ENCODE results near the gene DHCR7. TPM values are rescaled to one million over a fixed set of nuclear protein-coding genes. Genes with fewer than 3 reads are reported as not detected.

DHCR7 gene
- total RNA-seq, 3 donors from 2014 or later = 26.5 to 68.6 (median 62.3) TPM

DNA sequence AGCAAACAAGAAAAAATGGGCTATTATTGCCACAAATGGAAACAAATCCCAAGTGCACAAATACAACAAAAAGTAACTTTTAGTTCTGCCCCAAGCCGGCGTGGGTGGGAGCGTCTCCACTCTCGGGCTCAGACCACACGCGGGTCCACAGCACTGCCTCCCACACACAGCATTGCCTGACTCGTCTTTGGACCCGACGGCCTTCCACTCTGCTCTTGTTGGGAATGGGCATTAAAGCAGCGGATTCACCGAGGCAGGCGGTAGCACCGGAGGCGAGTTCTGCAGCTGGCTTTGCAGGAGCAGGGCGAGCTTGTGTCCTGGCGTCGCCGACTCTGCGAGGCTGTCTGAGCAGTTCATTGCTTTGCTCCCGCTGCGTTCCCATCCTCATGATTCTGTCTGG, 27.8 kb upstream of the DHCR7 start:
- Histone ChIP-seq H3K4me1 (ENCODE audit: low read depth) (no peaks in the 10 kb centered on the region), H3K9me3 (no peaks in the 10 kb centered on the region), H3K4me3 (no peak overlapping the region), H3K36me3 (ENCODE audit: low read depth) (peaks cover 23% of the 10 kb centered on the region)
- ATAC-seq (no peak), DNase-seq (no peak)
- intact Hi-C loops (cut with DNase I, micrococcal nuclease) = no loop called here
- TF ChIP-seq, protein P1, sequence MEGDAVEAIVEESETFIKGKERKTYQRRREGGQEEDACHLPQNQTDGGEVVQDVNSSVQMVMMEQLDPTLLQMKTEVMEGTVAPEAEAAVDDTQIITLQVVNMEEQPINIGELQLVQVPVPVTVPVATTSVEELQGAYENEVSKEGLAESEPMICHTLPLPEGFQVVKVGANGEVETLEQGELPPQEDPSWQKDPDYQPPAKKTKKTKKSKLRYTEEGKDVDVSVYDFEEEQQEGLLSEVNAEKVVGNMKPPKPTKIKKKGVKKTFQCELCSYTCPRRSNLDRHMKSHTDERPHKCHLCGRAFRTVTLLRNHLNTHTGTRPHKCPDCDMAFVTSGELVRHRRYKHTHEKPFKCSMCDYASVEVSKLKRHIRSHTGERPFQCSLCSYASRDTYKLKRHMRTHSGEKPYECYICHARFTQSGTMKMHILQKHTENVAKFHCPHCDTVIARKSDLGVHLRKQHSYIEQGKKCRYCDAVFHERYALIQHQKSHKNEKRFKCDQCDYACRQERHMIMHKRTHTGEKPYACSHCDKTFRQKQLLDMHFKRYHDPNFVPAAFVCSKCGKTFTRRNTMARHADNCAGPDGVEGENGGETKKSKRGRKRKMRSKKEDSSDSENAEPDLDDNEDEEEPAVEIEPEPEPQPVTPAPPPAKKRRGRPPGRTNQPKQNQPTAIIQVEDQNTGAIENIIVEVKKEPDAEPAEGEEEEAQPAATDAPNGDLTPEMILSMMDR (IDR thresholded peaks at IDR 0.05) = no peak

- ATAC-seq = no peak
- no peak for DNase-seq
- intact Hi-C loops (cut with DNase I, micrococcal nuclease) = no loop called here
- Histone ChIP-seq H3K4me3 (no peak overlapping the region), H3K4me1 (ENCODE audit: low read depth) (no peaks in the 10 kb centered on the region), H3K9me3 (no peaks in the 10 kb centered on the region), H3K36me3 (ENCODE audit: low read depth) (peaks cover 23% of the 10 kb centered on the region)
- TF ChIP-seq, protein P1 (IDR thresholded peaks at IDR 0.05) = no peak
Observed at GRCh38 chr11:71474771-71475483, 26.7 kb upstream of the DHCR7 start.

- Histone ChIP-seq H3K4me1 (ENCODE audit: low read depth) (no peaks in the 10 kb centered on the region), H3K4me3 (no peak overlapping the region), H3K9me3 (no peaks in the 10 kb centered on the region), H3K36me3 (ENCODE audit: low read depth) (peaks cover 23% of the 10 kb centered on the region)
- ATAC-seq (no peak), DNase-seq (no peak)
- intact Hi-C loops (cut with DNase I, micrococcal nuclease) = no loop called here
- TF ChIP-seq, protein P1 (IDR thresholded peaks at IDR 0.05) = no peak
Observed at GRCh38 chr11:71474141-71474770, 26.1 kb upstream of the DHCR7 start.

GRCh38 chr11:71473793-71474080, 25.5 kb upstream of the DHCR7 start:
- peaks cover 20% of the 10 kb centered on the region for H3K36me3 ChIP-seq (ENCODE audit: low read depth)
- no peaks in the 10 kb centered on the region for H3K9me3 ChIP-seq
- TF ChIP-seq, protein P1 (IDR thresholded peaks at IDR 0.05) = no peak
- no peak overlapping the region for H3K4me3 ChIP-seq
- ATAC-seq = no peak
- intact Hi-C loops (cut with DNase I, micrococcal nuclease) = no loop called here
- H3K4me1 ChIP-seq (ENCODE audit: low read depth) = no peaks in the 10 kb centered on the region
- DNase-seq = no peak

GRCh38 chr11:71472941-71473792, 25.0 kb upstream of the DHCR7 start:
- H3K9me3 ChIP-seq = no peaks in the 10 kb centered on the region
- intact Hi-C loops (cut with DNase I, micrococcal nuclease) = no loop called here
- DNase-seq (no peak), ATAC-seq (no peak)
- no peaks in the 10 kb centered on the region for H3K4me1 ChIP-seq (ENCODE audit: low read depth)
- no peak overlapping the region for H3K4me3 ChIP-seq
- TF ChIP-seq, protein P1 (IDR thresholded peaks at IDR 0.05) = no peak
- H3K36me3 ChIP-seq (ENCODE audit: low read depth) = peaks cover 17% of the 10 kb centered on the region

Data from mucosa of descending colon (tissue), 3 donors.